Measurements from ENCODE around the gene KRTAP9-3.
"Not testable (repeated sequence)": the region's sequence is repeated elsewhere in the genome, so short reads cannot be mapped to it uniquely, and the experiment has no call there.

DNA sequence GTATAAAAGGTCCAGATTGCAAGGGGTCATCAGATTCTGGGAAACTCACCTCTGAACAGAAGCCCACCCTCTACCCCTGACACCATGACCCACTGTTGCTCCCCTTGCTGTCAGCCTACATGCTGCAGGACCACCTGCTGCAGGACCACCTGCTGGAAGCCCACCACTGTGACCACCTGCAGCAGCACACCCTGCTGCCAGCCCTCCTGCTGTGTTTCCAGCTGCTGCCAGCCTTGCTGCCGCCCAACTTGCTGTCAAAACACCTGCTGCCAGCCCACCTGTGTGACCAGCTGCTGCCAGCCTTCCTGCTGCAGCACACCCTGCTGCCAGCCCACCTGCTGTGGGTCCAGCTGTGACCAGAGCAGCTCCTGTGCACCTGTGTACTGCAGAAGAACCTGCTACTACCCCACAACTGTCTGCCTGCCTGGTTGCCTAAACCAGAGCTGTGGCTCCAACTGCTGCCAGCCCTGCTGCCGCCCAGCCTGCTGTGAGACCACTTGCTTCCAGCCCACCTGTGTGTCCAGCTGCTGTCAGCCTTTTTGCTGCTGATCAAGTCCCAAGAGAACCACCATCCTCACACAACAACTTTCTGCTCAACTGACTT lies 17.5 kb downstream of the KRTAP9-3 start, which contains the start of gene KRTAP9-4:
- not testable (repeated sequence) for TF ChIP-seq POLR2A (IDR thresholded peaks at IDR 0.05)
- TF ChIP-seq, protein P1, sequence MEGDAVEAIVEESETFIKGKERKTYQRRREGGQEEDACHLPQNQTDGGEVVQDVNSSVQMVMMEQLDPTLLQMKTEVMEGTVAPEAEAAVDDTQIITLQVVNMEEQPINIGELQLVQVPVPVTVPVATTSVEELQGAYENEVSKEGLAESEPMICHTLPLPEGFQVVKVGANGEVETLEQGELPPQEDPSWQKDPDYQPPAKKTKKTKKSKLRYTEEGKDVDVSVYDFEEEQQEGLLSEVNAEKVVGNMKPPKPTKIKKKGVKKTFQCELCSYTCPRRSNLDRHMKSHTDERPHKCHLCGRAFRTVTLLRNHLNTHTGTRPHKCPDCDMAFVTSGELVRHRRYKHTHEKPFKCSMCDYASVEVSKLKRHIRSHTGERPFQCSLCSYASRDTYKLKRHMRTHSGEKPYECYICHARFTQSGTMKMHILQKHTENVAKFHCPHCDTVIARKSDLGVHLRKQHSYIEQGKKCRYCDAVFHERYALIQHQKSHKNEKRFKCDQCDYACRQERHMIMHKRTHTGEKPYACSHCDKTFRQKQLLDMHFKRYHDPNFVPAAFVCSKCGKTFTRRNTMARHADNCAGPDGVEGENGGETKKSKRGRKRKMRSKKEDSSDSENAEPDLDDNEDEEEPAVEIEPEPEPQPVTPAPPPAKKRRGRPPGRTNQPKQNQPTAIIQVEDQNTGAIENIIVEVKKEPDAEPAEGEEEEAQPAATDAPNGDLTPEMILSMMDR (IDR thresholded peaks at IDR 0.05): not testable (repeated sequence)

Measured in heart left ventricle (tissue), 13 donors.